OCI-M2 (cell line): ENCODE results near the gene SEZ6L2.
"Not testable (repeated sequence)": the region's sequence is repeated elsewhere in the genome, so short reads cannot be mapped to it uniquely, and the experiment has no call there.

Experiments used
- DNase-seq: peaks from one replicate; lab custom pipeline; 2025; ENCODE audit not compliant: unreplicated experiment; lab: John Stamatoyannopoulos, UW

SEZ6L2 gene

GRCh38 chr16:29910819-29911675 lies 11.7 kb upstream of the SEZ6L2 start:
- DNase-seq = no peak

- not testable (repeated sequence) for DNase-seq
Measured at GRCh38 chr16:29909851-29910250, 10.5 kb upstream of the SEZ6L2 start.

- DNase-seq = no peak
Measured at GRCh38 chr16:29909391-29909790, 10.0 kb upstream of the SEZ6L2 start.

- no peak for DNase-seq
Measured at GRCh38 chr16:29908719-29909220, 9.4 kb upstream of the SEZ6L2 start.

GRCh38 chr16:29907973-29908372 lies 8.6 kb upstream of the SEZ6L2 start:
- DNase-seq = no peak

GRCh38 chr16:29906520-29907244 lies 7.3 kb upstream of the SEZ6L2 start:
- DNase-seq = no peak

GRCh38 chr16:29905668-29906067 lies 6.3 kb upstream of the SEZ6L2 start:
- DNase-seq = no peak

- DNase-seq = no peak
Measured at GRCh38 chr16:29904947-29905346, 5.6 kb upstream of the SEZ6L2 start.

GRCh38 chr16:29903590-29903989 lies 4.2 kb upstream of the SEZ6L2 start:
- DNase-seq = no peak

GRCh38 chr16:29901607-29901945 lies 2.2 kb upstream of the SEZ6L2 start:
- DNase-seq = no peak

GRCh38 chr16:29900888-29901606 lies 1.7 kb upstream of the SEZ6L2 start:
- DNase-seq = no peak

GRCh38 chr16:29900102-29900887 lies 945 bp upstream of the SEZ6L2 start, which contains the start of gene ASPHD1:
ASPHD1 (plus strand) TSS chr16:29900488; CDS start chr16:29900972, 484 bp downstream.
- DNase-seq = no peak

GRCh38 chr16:29898804-29899515 lies 390 bp downstream of the SEZ6L2 start:
- no peak for DNase-seq

GRCh38 chr16:29898135-29898803 lies 1.1 kb downstream of the SEZ6L2 start:
- no peak for DNase-seq

GRCh38 chr16:29897333-29897732 lies 2.0 kb downstream of the SEZ6L2 start:
- DNase-seq = no peak

GRCh38 chr16:29896841-29897240 lies 2.5 kb downstream of the SEZ6L2 start:
- DNase-seq = no peak

GRCh38 chr16:29894352-29894751 lies 5.0 kb downstream of the SEZ6L2 start:
- DNase-seq = no peak

- no peak for DNase-seq
Measured at GRCh38 chr16:29893553-29893952, 5.8 kb downstream of the SEZ6L2 start.

GRCh38 chr16:29892458-29892813 lies 6.9 kb downstream of the SEZ6L2 start:
- DNase-seq = no peak
